Endometrium (tissue), 2 donors: ENCODE data around the gene RIMS1.
"Not testable (repeated sequence)": the region's sequence is repeated elsewhere in the genome, so short reads cannot be mapped to it uniquely, and the experiment has no call there.

ENCODE experiments used
- FAIRE-seq: peaks from 2 replicates; lab custom pipeline; 2012; peaks lifted over from hg19 to GRCh38; lab: Jason Lieb, UNC
- donor health status: control.
- donor health status: control.

RIMS1 gene

DNA sequence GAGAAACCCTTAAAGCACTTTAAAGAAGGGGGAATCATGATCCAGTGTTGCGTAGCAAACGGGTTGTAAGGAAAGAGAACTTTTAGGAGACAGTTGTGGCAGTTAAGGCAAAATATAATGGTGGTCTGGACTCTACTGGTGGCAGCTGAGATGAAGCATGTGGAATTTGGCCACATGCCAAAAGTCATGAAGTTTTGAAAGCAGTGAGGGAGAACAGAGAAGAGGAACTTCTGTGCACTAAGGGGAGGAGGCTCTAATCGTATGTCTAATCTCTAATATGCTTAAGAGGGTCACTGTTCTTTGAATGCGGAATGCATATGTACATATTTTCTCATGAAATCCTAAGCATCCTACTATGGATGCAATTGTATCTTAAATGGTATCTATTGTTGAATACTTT is 91.5 kb downstream of the RIMS1 start:
- FAIRE-seq = no peak

DNA sequence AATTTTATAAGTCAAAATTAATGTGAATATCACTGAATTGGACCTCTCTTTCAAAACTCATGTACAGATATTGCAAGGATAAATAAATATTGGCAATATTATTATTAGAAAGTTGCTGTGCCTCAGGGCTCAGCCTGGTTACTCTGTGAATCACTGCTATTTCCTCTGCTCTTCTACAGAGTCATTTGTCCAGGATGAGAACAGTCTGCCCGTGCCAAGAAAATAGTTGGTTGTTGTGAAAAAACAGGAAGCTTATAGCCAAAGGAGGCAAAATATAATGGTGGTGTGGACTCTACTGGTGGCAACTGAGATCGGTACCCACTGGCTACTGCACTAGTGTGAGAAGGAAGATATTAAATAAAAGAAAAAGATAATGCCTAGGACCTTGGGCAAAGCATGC is 93.6 kb downstream of the RIMS1 start:
- FAIRE-seq = no peak

DNA sequence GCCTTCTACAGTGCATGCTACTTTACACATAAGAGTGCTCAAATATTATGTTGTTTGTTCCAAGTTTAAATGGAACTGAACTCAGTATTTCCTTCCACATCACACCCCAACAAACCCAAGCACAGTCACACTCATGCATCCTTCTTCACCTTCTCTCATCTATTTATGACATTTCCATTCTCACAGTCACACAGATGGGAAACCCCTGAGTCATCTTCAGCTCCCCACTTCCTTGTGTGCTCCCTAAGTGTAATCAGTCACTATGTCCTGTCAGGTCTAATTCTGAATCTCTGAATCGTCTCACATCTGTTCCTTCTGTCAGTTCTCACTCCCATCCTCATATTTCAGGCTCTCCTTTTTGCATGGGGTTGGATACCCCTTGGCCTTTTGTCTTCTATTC is 96.0 kb downstream of the RIMS1 start:
- FAIRE-seq = no peak

DNA sequence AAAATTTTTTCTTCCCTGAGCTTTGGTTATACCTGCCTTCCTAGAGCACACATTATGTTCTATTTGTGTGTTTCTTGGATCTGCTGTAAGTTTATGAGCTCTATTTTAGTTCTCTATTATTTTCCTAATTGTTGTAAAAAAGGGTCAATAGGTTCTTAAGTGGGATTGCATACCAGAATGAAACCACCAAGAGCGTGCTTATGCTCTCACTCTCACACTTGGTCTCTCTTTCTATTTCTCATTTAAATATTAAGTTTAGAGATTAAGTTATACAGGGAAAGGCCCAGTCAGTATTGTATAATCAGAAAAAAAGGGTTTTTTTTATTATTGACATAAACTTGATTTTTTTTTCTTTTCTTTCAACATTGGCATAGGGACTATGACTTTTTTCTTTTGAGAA is 96.8 kb downstream of the RIMS1 start:
- FAIRE-seq = no peak

DNA sequence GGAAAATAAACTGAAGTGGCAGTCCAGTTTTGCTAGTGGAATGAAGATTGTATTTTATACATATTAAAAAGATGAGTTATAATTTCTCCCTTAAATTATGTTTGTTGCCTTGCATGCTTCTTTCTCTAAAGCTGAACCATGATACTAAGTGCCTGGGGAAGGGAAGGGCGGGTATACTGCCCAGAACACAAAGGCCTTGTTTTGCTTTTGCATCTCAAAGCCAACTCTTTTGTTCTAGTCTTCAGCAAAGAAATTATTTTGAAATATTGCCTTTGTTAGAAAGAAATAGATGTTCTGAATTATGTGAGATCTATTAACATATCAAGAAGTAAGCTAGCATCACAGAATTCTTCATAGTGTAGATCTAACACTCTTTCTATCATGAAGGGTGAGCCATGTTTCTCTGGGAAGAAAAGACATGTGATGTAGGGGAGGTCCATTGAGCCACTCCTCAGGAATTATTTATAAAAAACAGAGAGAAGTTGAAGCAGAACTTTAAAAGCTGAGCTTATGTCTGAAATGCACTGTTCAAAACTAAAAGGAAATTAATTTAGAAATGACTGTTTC is 108.4 kb downstream of the RIMS1 start:
- FAIRE-seq = no peak

DNA sequence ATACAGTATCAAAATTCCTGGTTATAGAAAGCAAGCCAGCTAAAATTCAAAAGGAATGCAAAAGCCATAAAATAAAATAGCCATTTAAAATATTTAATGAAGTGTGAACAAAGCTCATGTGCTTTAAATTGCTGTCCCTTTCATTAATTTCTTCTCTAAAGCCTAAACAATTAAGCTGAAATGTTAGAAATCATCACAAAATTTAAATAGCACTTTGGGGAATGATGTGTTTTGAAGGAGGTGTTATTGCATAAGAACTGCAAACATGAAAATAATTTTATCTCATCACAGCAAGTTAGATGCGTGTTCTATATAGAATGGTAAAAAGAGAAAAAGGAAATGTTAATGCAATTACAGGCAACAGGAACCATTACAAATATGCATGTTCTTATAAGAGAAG is 111.0 kb downstream of the RIMS1 start:
- FAIRE-seq = no peak

DNA sequence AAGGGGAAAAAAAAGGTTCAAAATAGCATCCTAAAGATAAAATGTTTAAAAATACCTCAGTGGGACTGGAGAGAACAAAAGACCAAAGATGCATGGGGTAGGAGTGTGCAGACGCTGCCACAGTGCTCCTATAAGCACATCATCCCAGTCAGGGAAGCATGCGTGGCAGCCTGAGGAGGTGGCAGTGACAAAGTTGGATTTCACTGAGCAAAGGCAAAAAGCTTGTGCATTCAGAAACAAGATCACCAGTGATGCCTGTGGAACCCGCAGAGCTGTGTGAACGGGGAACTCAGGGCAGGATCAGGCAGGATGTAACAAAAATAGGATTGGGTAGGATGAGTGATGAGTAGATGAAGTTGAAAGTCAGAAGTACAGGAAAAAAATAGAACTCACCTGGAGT is 116.1 kb downstream of the RIMS1 start:
- FAIRE-seq = no peak

DNA sequence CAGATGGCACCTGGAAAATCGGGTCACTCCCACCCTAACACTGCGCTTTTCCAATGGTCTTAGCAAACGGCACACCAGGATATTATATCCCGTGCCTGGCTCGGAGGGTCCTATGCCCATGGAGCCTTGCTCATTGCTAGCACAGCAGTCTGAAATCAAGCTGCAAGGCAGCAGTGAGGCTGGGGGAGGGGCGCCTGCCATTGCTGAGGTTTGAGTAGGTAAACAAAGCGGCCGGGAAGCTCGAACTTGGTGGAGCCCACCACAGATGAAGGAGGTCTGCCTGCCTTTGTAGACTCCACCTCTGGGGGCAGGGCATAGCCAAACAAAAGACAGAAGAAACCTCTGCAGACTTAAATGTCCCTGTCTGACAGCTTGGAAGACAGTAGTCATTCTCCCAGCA is 120.2 kb downstream of the RIMS1 start:
- FAIRE-seq = not testable (repeated sequence)

DNA sequence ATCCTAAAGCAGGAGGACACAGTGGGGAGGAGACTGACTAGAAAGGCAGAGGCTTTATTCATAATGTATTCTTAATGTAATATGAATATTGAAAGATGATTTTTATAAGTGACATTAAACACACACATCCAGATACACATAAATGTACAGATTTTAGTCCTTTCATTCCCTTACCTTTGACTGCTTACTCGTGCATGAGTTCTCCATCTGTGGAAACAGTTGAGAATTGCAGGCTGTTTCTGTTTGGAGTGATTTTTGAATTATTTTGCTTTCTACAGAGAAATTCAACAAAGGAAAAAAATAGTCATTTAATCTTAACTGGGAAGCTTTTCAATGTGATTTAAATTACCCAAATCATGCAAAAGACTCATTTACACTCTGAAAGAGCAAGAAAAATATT is 136.5 kb downstream of the RIMS1 start:
- no peak for FAIRE-seq

DNA sequence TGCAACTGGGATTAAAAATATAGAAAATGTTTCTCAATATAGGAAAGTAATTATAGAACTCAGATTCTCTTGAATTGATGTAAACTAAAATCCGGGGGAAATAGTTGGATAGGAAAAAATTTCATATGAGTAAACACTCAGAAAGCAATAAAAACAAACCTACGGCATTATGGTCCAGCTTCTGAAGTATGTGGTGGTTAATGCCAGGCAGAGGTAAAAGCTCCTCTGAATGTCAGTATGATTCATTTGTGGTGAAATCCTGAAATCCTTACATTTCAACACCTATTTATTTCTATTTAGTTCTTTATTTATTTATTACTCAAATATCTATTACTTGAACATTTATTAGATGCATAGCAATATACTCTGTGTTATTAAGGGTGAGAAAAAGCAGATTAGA is 145.1 kb downstream of the RIMS1 start:
- FAIRE-seq = no peak

GRCh38 chr6:72032086-72032485 is 145.7 kb downstream of the RIMS1 start:
- FAIRE-seq = no peak

- FAIRE-seq = no peak
Measured at GRCh38 chr6:72035486-72035885, 149.1 kb downstream of the RIMS1 start.

DNA sequence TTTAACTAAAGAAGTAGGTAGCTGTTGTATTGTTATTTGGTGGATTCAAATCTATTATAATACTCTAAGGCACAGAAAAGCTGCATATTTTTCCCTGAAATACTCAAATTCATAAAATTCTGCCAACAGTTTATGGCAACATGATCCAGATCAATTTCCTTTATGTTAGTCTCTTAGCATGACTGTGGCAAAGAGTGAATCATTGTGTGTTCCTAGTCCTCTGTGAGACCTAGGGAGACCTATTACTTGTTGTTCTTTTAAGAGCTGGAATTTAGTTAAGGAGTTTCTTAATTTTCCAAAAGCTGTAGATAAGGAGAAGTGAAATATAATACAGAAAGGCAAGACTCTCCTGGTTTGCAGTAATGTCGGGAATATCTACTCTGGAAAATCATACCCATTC is 149.6 kb downstream of the RIMS1 start:
- FAIRE-seq = no peak

- FAIRE-seq = no peak
Measured at GRCh38 chr6:72037006-72037405, 150.7 kb downstream of the RIMS1 start.

- FAIRE-seq = peak; percentile 45
Measured at GRCh38 chr6:72040111-72040510, 153.8 kb downstream of the RIMS1 start.

DNA sequence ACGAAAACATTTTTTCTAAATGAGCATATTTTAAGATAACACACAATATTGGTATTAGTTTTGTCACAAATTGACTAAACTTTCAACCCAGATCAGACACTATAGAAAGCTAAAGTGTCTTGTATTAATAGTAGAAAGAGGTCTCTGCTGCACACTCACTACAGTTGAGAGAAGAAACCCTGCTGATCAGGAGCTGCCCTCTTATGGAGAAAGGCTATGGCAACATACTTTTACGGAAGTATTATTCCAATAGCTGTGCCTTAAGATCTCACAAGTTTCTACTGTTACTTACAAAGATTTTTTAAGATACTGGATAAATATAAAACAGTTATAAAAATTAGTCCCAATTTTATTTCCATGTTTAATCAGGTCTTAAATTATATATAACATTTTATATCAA is 155.7 kb downstream of the RIMS1 start:
- no peak for FAIRE-seq

- no peak for FAIRE-seq
Measured at GRCh38 chr6:72048080-72048479, 161.7 kb downstream of the RIMS1 start.

DNA sequence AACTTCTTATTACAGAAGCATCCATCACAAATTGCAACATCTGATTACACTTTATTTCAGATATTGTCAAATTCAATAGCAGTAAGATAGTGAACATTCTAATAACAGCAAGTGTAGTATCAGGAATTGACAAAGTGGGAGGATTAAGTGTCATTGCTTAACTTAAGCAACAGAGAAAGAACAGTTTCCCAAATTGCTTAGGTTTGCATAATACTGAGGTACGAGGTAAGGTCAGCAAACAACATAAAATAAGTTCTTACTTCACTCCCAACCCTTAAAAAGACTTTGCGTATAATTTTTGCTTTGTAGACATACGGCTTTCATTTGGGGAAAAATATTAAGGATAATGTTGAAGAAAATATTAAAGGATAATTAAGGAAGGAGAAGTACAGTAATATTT is 163.0 kb downstream of the RIMS1 start:
- FAIRE-seq = peak; percentile 37

DNA sequence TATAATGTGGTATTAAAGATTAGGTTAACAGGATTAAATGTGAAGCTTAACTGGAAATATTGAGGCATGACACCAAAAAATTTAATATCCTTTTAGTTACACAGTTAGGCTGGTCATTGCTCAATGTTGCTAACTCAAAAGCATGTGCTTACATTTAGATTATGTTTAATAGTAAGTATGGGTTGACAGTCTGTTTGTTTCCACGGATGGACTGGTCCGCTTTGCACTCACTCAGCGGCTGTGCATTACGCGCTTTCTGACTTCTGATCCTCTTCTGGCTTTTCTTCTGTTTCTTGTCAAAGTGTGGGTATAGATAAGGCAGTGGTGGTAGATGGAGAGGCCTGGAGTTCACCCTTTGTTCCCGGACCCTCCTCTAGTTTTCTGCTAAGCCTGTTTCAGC is 174.9 kb downstream of the RIMS1 start:
- FAIRE-seq = no peak

- FAIRE-seq = peak; percentile 90
Measured at GRCh38 chr6:72064399-72064975, 178.1 kb downstream of the RIMS1 start.

DNA sequence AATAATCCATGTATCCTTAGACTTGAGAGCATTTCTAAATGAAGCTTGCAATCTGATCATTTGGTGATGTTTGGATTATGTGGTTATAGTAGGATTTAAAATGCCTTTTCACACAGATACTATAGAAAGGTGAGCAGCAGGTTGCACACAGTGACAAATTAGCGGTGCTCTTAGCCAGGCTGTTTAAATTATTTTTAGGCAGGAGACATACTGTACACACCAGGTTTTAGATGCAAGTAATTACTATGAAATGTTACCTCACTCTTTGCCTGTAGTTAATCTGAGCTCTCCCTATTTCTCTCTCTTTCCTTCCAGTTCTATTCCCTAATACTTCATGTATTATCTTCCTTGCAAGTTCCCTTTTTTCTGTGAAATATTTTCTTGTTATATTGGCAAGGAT is 191.7 kb downstream of the RIMS1 start:
- FAIRE-seq = no peak

DNA sequence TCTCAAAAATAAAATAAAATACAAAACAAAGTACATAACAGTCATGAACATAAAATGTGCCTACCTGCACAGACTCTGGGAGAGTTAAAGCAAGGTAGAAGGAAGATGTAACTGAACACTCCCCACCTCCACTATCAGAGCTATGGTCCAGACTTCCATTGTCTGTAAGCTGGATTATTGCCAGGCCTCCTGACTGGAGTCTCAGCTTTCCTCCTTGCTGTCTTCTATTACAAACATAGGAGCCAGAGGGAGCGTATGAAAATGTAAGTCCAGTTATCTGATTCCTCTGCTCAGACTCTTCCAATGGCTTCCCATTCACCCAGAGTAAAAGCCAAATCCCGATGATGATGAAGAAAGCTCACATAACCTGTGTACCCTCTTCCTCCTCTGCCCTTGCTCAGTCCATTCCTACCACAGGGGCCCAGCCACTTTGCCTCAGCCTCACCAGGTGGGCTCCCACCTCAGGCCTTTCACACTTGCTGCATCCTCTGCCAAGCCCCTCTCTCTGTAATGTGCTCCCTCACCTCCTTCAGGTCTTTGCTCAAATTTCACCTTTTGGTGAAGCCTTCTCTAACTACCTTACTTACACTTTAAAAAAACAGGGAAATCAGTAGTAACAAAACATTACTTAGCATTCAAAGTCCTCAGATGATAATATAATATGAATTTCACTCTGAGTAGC is 194.1 kb downstream of the RIMS1 start:
- no peak for FAIRE-seq

DNA sequence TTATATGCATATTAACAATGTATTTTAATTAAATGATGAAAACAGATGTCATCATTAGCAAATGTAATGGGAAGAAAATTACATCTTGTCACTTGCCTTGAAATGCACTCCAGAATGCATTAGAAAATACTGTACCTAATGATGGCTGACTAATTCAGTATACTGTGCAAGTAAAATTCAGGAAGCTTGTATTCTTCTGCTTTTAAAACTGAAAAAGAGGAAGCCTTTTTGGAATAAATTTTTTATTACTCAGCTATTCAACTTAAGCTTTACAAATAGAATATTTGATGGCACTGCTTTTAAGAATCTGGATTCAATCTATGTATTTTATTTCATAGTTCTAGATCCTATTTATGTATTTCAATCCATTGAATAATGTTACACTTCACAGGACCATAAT is 195.5 kb downstream of the RIMS1 start:
- no peak for FAIRE-seq

GRCh38 chr6:72083976-72084375 is 197.6 kb downstream of the RIMS1 start:
- FAIRE-seq = no peak
